ENCODE measurements around the gene ABCF3.

DNA sequence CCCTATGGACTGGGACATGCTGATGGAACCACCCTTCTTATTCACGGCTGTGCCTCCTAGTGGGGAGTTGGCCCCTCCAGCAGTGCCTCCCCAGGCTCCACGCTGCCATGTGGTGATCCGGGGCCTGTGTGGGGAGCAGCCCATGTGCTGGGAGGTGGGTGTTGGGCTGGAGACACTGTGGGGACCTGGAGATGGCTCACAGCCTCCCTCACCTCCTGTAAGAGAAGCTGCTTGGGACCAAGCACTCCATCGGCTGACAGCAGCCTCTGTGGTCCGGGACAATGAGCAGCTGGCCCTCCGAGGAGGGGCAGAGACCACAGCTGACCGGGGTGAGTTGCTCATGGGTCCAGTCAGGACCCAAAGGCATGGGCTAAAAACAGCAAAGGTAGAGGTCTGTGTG, 53.7 kb downstream of the ABCF3 start:
- TF ChIP-seq EP300 (IDR thresholded peaks at IDR 0.05), result no peak
- TF ChIP-seq CTCF (IDR thresholded peaks at IDR 0.05), result no peak
- TF ChIP-seq POLR2AphosphoS5 (IDR thresholded peaks at IDR 0.05), result no peak
